ENCODE results near the gene EYS. TPM values are rescaled to one million over a fixed set of nuclear protein-coding genes. Genes with fewer than 3 reads are reported as not detected.

The EYS gene
- total RNA-seq, 5 donors from 2014 or later (not counting 1 experiment from before 2014, with no cell fraction given): not detected

DNA sequence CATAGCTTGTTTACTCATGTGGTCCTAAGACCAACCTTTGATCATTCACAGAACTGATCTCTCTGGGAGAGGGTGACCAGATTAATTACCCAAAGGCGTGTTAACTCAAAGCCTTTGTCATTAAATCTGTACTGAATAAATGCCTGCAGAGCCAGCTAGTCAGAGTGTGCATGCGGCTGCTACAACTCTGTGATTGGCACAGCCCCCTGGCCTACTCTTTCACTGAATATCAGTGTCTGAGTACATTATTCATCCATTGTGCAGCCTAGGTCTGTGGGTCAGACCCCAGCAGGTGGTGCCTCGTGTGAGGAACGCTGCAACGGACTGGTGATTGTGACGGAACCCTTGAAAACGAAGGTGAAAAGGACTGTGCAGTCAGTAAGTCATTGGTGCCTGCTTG, 1407.8 kb downstream of the EYS start:
- H3K27me3 Mint-ChIP-seq: no peaks in the 10 kb centered on the region
- ChIA-PET CTCF (interaction anchor here in 1 of 2 donors (0.6 kb wide), 1 partner anchor 1682 kb away, joined by 4 read pairs; no protein-coding TSS in a partner anchor), POLR2A (no interaction called here)
- Histone ChIP-seq H3K4me1 (ENCODE audit: control insufficient read depth in 1 of 2, extremely low read depth in 1 of 2, insufficient read depth in 2 of 2, low read length in 2 of 2) (no peaks in the 10 kb centered on the region), H3K9me3 (no peaks in the 10 kb centered on the region), H3K27me3 (replicated peaks in 1 of 2; ENCODE audit: control insufficient read depth in 2 of 2, extremely low read depth in 1 of 2, insufficient read depth in 2 of 2, low read length in 1 of 2) (no peaks in the 10 kb centered on the region), H3K36me3 (ENCODE audit: control insufficient read depth in 2 of 2, extremely low read depth in 1 of 2, insufficient read depth in 1 of 2, low read length in 1 of 2) (no peaks in the 10 kb centered on the region), H3K27ac (ENCODE audit: low read length) (no peak overlapping the region), H3K4me3 (ENCODE audit: control insufficient read depth in 1 of 2, extremely low read depth in 1 of 2, low read length in 1 of 2) (no peak overlapping the region)
- no peaks in the 10 kb centered on the region for H3K36me3 Mint-ChIP-seq
- H3K27ac Mint-ChIP-seq: no peak overlapping the region
- WGBS (ENCODE audit: insufficient coverage): 92% methylated on average over 7 of the region's 7 CpGs
- no peaks in the 10 kb centered on the region for H3K4me1 Mint-ChIP-seq
- H3K4me3 Mint-ChIP-seq: no peak overlapping the region
- no peak for ATAC-seq (replicated peaks in 1 of 4)
- no peak for DNase-seq
- H3K9me3 Mint-ChIP-seq: peaks cover 13 to 34% (median 22%) of the 10 kb centered on the region in 3 donors

DNA sequence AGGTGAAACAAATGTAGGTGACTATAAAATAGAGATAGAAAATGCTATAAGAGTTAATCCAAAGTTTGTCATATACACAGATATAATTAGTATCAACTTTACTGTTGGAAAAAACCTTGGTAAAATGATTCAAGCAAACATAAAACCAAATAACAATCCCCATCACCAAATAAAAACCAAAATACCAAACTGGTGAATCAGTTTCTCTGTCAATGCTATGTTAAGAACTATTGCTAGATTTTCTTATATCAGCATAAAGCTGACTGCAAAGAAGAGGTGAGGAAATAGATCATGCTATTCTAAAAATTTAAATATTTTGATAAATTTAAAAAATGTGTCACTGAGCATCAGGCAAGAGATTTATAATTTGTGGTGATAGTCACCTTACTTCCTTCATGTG, 1413.0 kb downstream of the EYS start:
- ChIA-PET POLR2A (no interaction called here), CTCF (no interaction called here)
- Histone ChIP-seq H3K36me3 (ENCODE audit: control insufficient read depth in 2 of 2, extremely low read depth in 1 of 2, insufficient read depth in 1 of 2, low read length in 1 of 2) (no peaks in the 10 kb centered on the region), H3K9me3 (no peaks in the 10 kb centered on the region), H3K4me3 (ENCODE audit: control insufficient read depth in 1 of 2, extremely low read depth in 1 of 2, low read length in 1 of 2) (no peak overlapping the region), H3K27ac (ENCODE audit: low read length) (no peak overlapping the region), H3K27me3 (replicated peaks in 1 of 2; ENCODE audit: control insufficient read depth in 2 of 2, extremely low read depth in 1 of 2, insufficient read depth in 2 of 2, low read length in 1 of 2) (no peaks in the 10 kb centered on the region), H3K4me1 (ENCODE audit: control insufficient read depth in 1 of 2, extremely low read depth in 1 of 2, insufficient read depth in 2 of 2, low read length in 2 of 2) (no peaks in the 10 kb centered on the region)
- no peaks in the 10 kb centered on the region for H3K27me3 Mint-ChIP-seq
- DNase-seq (no peak), ATAC-seq (replicated peaks in 1 of 4) (no peak)
- H3K27ac Mint-ChIP-seq: no peak overlapping the region
- H3K4me3 Mint-ChIP-seq: no peak overlapping the region
- no peaks in the 10 kb centered on the region for H3K4me1 Mint-ChIP-seq
- no peaks in the 10 kb centered on the region for H3K36me3 Mint-ChIP-seq
- H3K9me3 Mint-ChIP-seq: peaks cover 0 to 11% (median 7%) of the 10 kb centered on the region in 3 donors

DNA sequence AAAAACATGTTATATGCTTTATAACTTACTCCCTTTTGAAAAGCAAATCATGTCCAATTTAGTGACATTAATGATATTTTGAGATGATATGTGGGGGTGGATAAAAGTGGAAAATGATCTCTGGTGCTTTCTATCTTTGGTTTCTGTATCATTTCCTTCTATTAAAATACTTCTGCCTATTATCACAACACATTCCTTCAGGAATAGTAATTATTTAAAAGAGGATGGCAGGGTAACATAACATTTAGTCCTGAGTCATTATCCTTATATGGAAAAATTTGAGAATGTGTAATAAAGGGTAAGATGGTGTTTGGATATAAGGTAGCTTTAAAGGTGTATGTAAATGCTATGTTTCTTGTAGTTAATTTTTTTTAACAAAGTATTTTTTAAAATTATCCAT, 1413.7 kb downstream of the EYS start:
- POLR2A ChIA-PET: no interaction called here
- no peaks in the 10 kb centered on the region for H3K27me3 Mint-ChIP-seq
- DNase-seq: no peak

DNA sequence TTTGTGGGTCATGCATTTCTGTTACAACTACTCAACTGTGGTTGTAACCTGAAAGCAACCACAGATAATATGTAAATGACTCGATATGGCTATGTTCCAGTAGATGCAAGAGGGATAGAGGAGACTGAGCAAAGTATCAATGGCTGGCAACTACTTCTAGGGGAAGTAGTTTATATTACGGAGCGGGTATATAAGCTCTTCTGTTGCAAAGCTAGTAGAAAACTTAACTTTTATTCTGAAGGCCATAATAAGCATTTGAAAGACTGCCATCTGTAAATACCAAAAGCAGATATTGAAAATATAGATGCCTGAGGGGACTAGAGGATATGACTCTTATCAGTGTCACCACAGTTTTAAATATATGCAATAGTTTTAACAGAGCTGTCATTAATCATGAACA, 1416.2 kb downstream of the EYS start:
- Mint-ChIP-seq H3K4me1 (no peaks in the 10 kb centered on the region), H3K36me3 (no peaks in the 10 kb centered on the region), H3K4me3 (no peak overlapping the region), H3K27me3 (no peaks in the 10 kb centered on the region), H3K27ac (no peak overlapping the region), H3K9me3 (peaks cover 0 to 3% (median 1%) of the 10 kb centered on the region in 3 donors)
- DNase-seq (no peak), ATAC-seq (replicated peaks in 1 of 4) (no peak)
- Histone ChIP-seq H3K9me3 (no peaks in the 10 kb centered on the region), H3K27me3 (replicated peaks in 1 of 2; ENCODE audit: control insufficient read depth in 2 of 2, extremely low read depth in 1 of 2, insufficient read depth in 2 of 2, low read length in 1 of 2) (no peaks in the 10 kb centered on the region), H3K4me3 (ENCODE audit: control insufficient read depth in 1 of 2, extremely low read depth in 1 of 2, low read length in 1 of 2) (no peak overlapping the region), H3K4me1 (ENCODE audit: control insufficient read depth in 1 of 2, extremely low read depth in 1 of 2, insufficient read depth in 2 of 2, low read length in 2 of 2) (no peaks in the 10 kb centered on the region), H3K36me3 (ENCODE audit: control insufficient read depth in 2 of 2, extremely low read depth in 1 of 2, insufficient read depth in 1 of 2, low read length in 1 of 2) (no peaks in the 10 kb centered on the region), H3K27ac (ENCODE audit: low read length) (no peak overlapping the region)
- CTCF ChIA-PET: no interaction called here
- WGBS (ENCODE audit: insufficient coverage): no CpG with 5 or more reads among the region's 3 CpGs
- POLR2A ChIA-PET: no interaction called here

More for the DNA sequence above, 1413.7 kb downstream of the EYS start:
- H3K9me3 ChIP-seq: no peaks in the 10 kb centered on the region
- H3K36me3 Mint-ChIP-seq: no peaks in the 10 kb centered on the region
- no peak for ATAC-seq (replicated peaks in 1 of 4)
- no peaks in the 10 kb centered on the region for H3K27me3 ChIP-seq (replicated peaks in 1 of 2; ENCODE audit: control insufficient read depth in 2 of 2, extremely low read depth in 1 of 2, insufficient read depth in 2 of 2, low read length in 1 of 2)
- peaks cover 0 to 8% (median 5%) of the 10 kb centered on the region in 3 donors for H3K9me3 Mint-ChIP-seq
- H3K27ac Mint-ChIP-seq: no peak overlapping the region
- H3K4me3 ChIP-seq (ENCODE audit: control insufficient read depth in 1 of 2, extremely low read depth in 1 of 2, low read length in 1 of 2): no peak overlapping the region
- H3K36me3 ChIP-seq (ENCODE audit: control insufficient read depth in 2 of 2, extremely low read depth in 1 of 2, insufficient read depth in 1 of 2, low read length in 1 of 2): no peaks in the 10 kb centered on the region
- no peaks in the 10 kb centered on the region for H3K4me1 Mint-ChIP-seq
- CTCF ChIA-PET: no interaction called here
- no peak overlapping the region for H3K27ac ChIP-seq (ENCODE audit: low read length)
- H3K4me1 ChIP-seq (ENCODE audit: control insufficient read depth in 1 of 2, extremely low read depth in 1 of 2, insufficient read depth in 2 of 2, low read length in 2 of 2): no peaks in the 10 kb centered on the region
- H3K4me3 Mint-ChIP-seq: no peak overlapping the region

DNA sequence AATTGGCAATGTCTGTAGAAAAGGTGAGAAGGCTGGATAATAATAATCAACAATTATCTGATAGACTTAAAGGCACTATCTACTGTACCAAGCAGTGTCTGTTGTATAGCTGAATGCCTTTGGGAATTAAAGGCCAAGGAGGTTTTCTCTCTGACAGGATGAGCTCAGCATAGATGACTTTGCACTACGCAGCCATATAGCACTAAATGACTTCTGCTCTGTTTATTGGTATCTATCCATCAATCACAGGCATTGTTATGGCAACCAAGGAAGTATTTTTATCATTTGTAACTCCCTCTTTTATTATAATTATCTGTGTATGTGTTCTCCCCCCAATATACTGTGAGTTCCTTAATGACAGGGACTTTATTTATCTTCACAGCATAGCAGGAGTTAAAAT, 1417.1 kb downstream of the EYS start:
- Histone ChIP-seq H3K9me3 (no peaks in the 10 kb centered on the region), H3K4me3 (ENCODE audit: control insufficient read depth in 1 of 2, extremely low read depth in 1 of 2, low read length in 1 of 2) (no peak overlapping the region), H3K27me3 (replicated peaks in 1 of 2; ENCODE audit: control insufficient read depth in 2 of 2, extremely low read depth in 1 of 2, insufficient read depth in 2 of 2, low read length in 1 of 2) (no peaks in the 10 kb centered on the region), H3K4me1 (ENCODE audit: control insufficient read depth in 1 of 2, extremely low read depth in 1 of 2, insufficient read depth in 2 of 2, low read length in 2 of 2) (no peaks in the 10 kb centered on the region), H3K27ac (ENCODE audit: low read length) (no peak overlapping the region), H3K36me3 (ENCODE audit: control insufficient read depth in 2 of 2, extremely low read depth in 1 of 2, insufficient read depth in 1 of 2, low read length in 1 of 2) (no peaks in the 10 kb centered on the region)
- Mint-ChIP-seq H3K9me3 (peaks cover 1 to 6% (median 3%) of the 10 kb centered on the region in 3 donors), H3K27me3 (no peaks in the 10 kb centered on the region), H3K4me3 (no peak overlapping the region), H3K4me1 (no peaks in the 10 kb centered on the region), H3K27ac (no peak overlapping the region), H3K36me3 (no peaks in the 10 kb centered on the region)
- ChIA-PET CTCF (no interaction called here), POLR2A (no interaction called here)
- no peak for DNase-seq
- no CpG with 5 or more reads among the region's 1 CpG for WGBS (ENCODE audit: insufficient coverage)
- no peak for ATAC-seq (replicated peaks in 1 of 4)

DNA sequence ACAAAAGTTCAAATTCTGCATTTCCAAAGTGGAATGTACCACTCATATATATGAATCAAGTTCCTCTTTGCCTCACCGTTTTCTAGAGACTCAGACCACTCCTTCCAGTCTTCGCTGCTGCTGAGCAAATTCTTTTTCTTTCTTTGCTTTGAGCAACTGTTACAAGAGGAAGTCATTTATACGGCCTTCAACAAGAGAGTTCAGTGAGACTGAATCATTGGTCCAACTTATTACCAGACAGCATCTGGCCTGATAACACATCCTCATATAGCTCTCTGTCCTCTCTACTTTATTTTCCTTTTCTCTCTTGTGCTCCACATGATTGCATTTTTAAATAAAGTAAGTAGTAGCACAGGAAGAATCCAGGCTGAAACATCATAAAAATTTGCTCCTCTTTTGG, 1418.7 kb downstream of the EYS start:
- Histone ChIP-seq H3K4me3 (ENCODE audit: control insufficient read depth in 1 of 2, extremely low read depth in 1 of 2, low read length in 1 of 2) (no peak overlapping the region), H3K27ac (ENCODE audit: low read length) (no peak overlapping the region), H3K4me1 (ENCODE audit: control insufficient read depth in 1 of 2, extremely low read depth in 1 of 2, insufficient read depth in 2 of 2, low read length in 2 of 2) (no peaks in the 10 kb centered on the region), H3K9me3 (no peaks in the 10 kb centered on the region), H3K36me3 (ENCODE audit: control insufficient read depth in 2 of 2, extremely low read depth in 1 of 2, insufficient read depth in 1 of 2, low read length in 1 of 2) (no peaks in the 10 kb centered on the region), H3K27me3 (replicated peaks in 1 of 2; ENCODE audit: control insufficient read depth in 2 of 2, extremely low read depth in 1 of 2, insufficient read depth in 2 of 2, low read length in 1 of 2) (no peaks in the 10 kb centered on the region)
- ATAC-seq (replicated peaks in 1 of 4): no peak
- Mint-ChIP-seq H3K4me1 (no peaks in the 10 kb centered on the region), H3K9me3 (peaks cover 4 to 12% (median 6%) of the 10 kb centered on the region in 3 donors), H3K36me3 (no peaks in the 10 kb centered on the region), H3K27me3 (no peaks in the 10 kb centered on the region), H3K27ac (no peak overlapping the region), H3K4me3 (no peak overlapping the region)
- WGBS (ENCODE audit: insufficient coverage): 14% methylated on average over 2 of the region's 3 CpGs
- DNase-seq: no peak
- POLR2A ChIA-PET: no interaction called here
- CTCF ChIA-PET: no interaction called here

DNA sequence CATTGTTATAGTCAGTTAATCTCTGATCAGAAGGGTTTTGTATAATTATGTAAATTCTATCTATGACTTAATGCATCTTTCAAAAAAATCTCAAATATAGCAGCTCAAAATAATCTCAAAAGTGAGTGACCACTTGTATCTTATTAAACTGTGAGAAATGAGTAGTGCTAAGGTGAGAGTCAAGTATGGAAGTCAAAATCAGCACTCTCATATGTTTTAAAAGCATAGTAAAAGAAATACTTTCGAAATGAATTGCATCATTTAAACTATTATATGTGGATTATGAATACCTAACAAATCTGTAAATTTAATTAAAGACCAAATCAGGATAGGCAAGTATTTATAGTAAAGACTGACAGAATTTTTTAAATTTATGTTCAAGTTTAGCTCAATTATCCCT, 1425.9 kb downstream of the EYS start:
- DNase-seq: no peak
- ATAC-seq (replicated peaks in 1 of 4): no peak
- H3K27me3 ChIP-seq (replicated peaks in 1 of 2; ENCODE audit: control insufficient read depth in 2 of 2, extremely low read depth in 1 of 2, insufficient read depth in 2 of 2, low read length in 1 of 2): no peaks in the 10 kb centered on the region
- no peak overlapping the region for H3K4me3 ChIP-seq (ENCODE audit: control insufficient read depth in 1 of 2, extremely low read depth in 1 of 2, low read length in 1 of 2)
- ChIA-PET POLR2A (no interaction called here), CTCF (no interaction called here)
- Mint-ChIP-seq H3K27ac (no peak overlapping the region), H3K4me3 (no peak overlapping the region), H3K4me1 (no peaks in the 10 kb centered on the region), H3K27me3 (no peaks in the 10 kb centered on the region), H3K9me3 (peaks cover 6 to 13% (median 9%) of the 10 kb centered on the region in 3 donors), H3K36me3 (no peaks in the 10 kb centered on the region)
- H3K36me3 ChIP-seq (ENCODE audit: control insufficient read depth in 2 of 2, extremely low read depth in 1 of 2, insufficient read depth in 1 of 2, low read length in 1 of 2): no peaks in the 10 kb centered on the region
- no peak overlapping the region for H3K27ac ChIP-seq (ENCODE audit: low read length)
- WGBS (ENCODE audit: insufficient coverage): no CpG with 5 or more reads among the region's 1 CpG
- H3K4me1 ChIP-seq (ENCODE audit: control insufficient read depth in 1 of 2, extremely low read depth in 1 of 2, insufficient read depth in 2 of 2, low read length in 2 of 2): no peaks in the 10 kb centered on the region
- no peaks in the 10 kb centered on the region for H3K9me3 ChIP-seq
